Muscle layer of colon (tissue), 2 donors: Measurements from ENCODE around the gene ADSL.

ENCODE experiments used
- H3K27ac ChIP-seq: one replicate; pipeline ENCODE4 v1.7.0; 2013; ENCODE audit warnings: low read depth, mild to moderate bottlenecking, low read length, moderate library complexity
- H3K27me3 ChIP-seq, 2 donors: one replicate each; pipeline ENCODE4 v1.7.0; 2013; ENCODE audit warnings: low read length in 2 of 2, mild to moderate bottlenecking in 2 of 2; ENCODE audit not compliant: insufficient read depth in 2 of 2, control insufficient read depth in 1 of 2
- H3K36me3 ChIP-seq: one replicate; pipeline ENCODE4 v1.7.0; 2013; ENCODE audit warnings: mild to moderate bottlenecking, low read length; ENCODE audit not compliant: insufficient read depth
- H3K4me1 ChIP-seq: one replicate; pipeline ENCODE4 v1.7.0; 2013; ENCODE audit warnings: mild to moderate bottlenecking, low read length; ENCODE audit not compliant: insufficient read depth
- H3K4me3 ChIP-seq, 2 donors: one replicate each; pipeline ENCODE4 v1.7.0; 2013; ENCODE audit warnings: low read length in 2 of 2, low read depth in 1 of 2, mild to moderate bottlenecking in 1 of 2, moderate library complexity in 1 of 2
- H3K9ac ChIP-seq: one replicate; pipeline ENCODE4 v1.7.0; 2013; ENCODE audit warnings: low read length
- H3K9me3 ChIP-seq: one replicate; pipeline ENCODE4 v1.7.0; 2013; ENCODE audit warnings: mild to moderate bottlenecking, low read length
- donor health status: abdominal sarcoma.
- donor health status: Adenocarcinoma of cecum.

Gene ADSL

GRCh38 chr22:40414838-40415505 is 68.7 kb downstream of the ADSL start:
- H3K4me3 ChIP-seq = no peak overlapping the region
- H3K9ac ChIP-seq = no peak overlapping the region
- no peaks in the 10 kb centered on the region for H3K27me3 ChIP-seq
- peaks cover 56% of the 10 kb centered on the region for H3K36me3 ChIP-seq
- no peak overlapping the region for H3K27ac ChIP-seq
- no peaks in the 10 kb centered on the region for H3K4me1 ChIP-seq
- H3K9me3 ChIP-seq = no peaks in the 10 kb centered on the region

- no peaks in the 10 kb centered on the region for H3K4me1 ChIP-seq
- H3K27ac ChIP-seq = no peak overlapping the region
- H3K27me3 ChIP-seq = no peaks in the 10 kb centered on the region
- H3K4me3 ChIP-seq = no peak overlapping the region
- no peaks in the 10 kb centered on the region for H3K9me3 ChIP-seq
- H3K9ac ChIP-seq = no peak overlapping the region
- peaks cover 56% of the 10 kb centered on the region for H3K36me3 ChIP-seq
Observed at GRCh38 chr22:40415531-40416266, 69.4 kb downstream of the ADSL start.

- H3K4me1 ChIP-seq = no peaks in the 10 kb centered on the region
- peaks cover 56% of the 10 kb centered on the region for H3K36me3 ChIP-seq
- no peaks in the 10 kb centered on the region for H3K27me3 ChIP-seq
- no peak overlapping the region for H3K27ac ChIP-seq
- H3K9me3 ChIP-seq = no peaks in the 10 kb centered on the region
- H3K4me3 ChIP-seq = no peak overlapping the region
- H3K9ac ChIP-seq = no peak overlapping the region
Observed at GRCh38 chr22:40416267-40416570, 69.9 kb downstream of the ADSL start.

GRCh38 chr22:40416636-40417035 is 70.3 kb downstream of the ADSL start:
- H3K36me3 ChIP-seq = peaks cover 56% of the 10 kb centered on the region

GRCh38 chr22:40417041-40417440 is 70.7 kb downstream of the ADSL start:
- Histone ChIP-seq H3K9me3 (no peaks in the 10 kb centered on the region), H3K27ac (no peak overlapping the region), H3K4me3 (no peak overlapping the region), H3K9ac (no peak overlapping the region), H3K27me3 (no peaks in the 10 kb centered on the region), H3K4me1 (no peaks in the 10 kb centered on the region), H3K36me3 (peaks cover 59% of the 10 kb centered on the region)

More at GRCh38 chr22:40416636-40417035, 70.3 kb downstream of the ADSL start:
- H3K4me1 ChIP-seq = no peaks in the 10 kb centered on the region
- no peaks in the 10 kb centered on the region for H3K9me3 ChIP-seq
- no peaks in the 10 kb centered on the region for H3K27me3 ChIP-seq
- no peak overlapping the region for H3K4me3 ChIP-seq
- no peak overlapping the region for H3K27ac ChIP-seq
- H3K9ac ChIP-seq = no peak overlapping the region

GRCh38 chr22:40417881-40418280 is 71.6 kb downstream of the ADSL start:
- Histone ChIP-seq H3K4me1 (no peaks in the 10 kb centered on the region), H3K27ac (no peak overlapping the region), H3K4me3 (no peak overlapping the region), H3K27me3 (no peaks in the 10 kb centered on the region), H3K9me3 (no peaks in the 10 kb centered on the region), H3K9ac (no peak overlapping the region), H3K36me3 (peaks cover 61% of the 10 kb centered on the region)

- Histone ChIP-seq H3K9ac (no peak overlapping the region), H3K27me3 (no peaks in the 10 kb centered on the region), H3K4me1 (no peaks in the 10 kb centered on the region), H3K4me3 (no peak overlapping the region), H3K9me3 (no peaks in the 10 kb centered on the region), H3K27ac (no peak overlapping the region), H3K36me3 (peaks cover 68% of the 10 kb centered on the region)
Observed at GRCh38 chr22:40418366-40419201, 72.3 kb downstream of the ADSL start.

GRCh38 chr22:40419718-40420117 is 73.4 kb downstream of the ADSL start:
- H3K36me3 ChIP-seq = peaks cover 78% of the 10 kb centered on the region
- H3K27ac ChIP-seq = no peak overlapping the region
- H3K27me3 ChIP-seq = no peaks in the 10 kb centered on the region
- H3K9ac ChIP-seq = no peak overlapping the region
- H3K4me1 ChIP-seq = no peaks in the 10 kb centered on the region
- no peaks in the 10 kb centered on the region for H3K9me3 ChIP-seq
- no peak overlapping the region for H3K4me3 ChIP-seq

GRCh38 chr22:40420341-40421081 is 74.2 kb downstream of the ADSL start:
- Histone ChIP-seq H3K4me1 (no peaks in the 10 kb centered on the region), H3K27ac (no peak overlapping the region), H3K9ac (no peak overlapping the region), H3K27me3 (no peaks in the 10 kb centered on the region), H3K9me3 (no peaks in the 10 kb centered on the region), H3K4me3 (no peak overlapping the region), H3K36me3 (peaks cover 86% of the 10 kb centered on the region)

GRCh38 chr22:40421082-40421350 is 74.7 kb downstream of the ADSL start:
- Histone ChIP-seq H3K27me3 (no peaks in the 10 kb centered on the region), H3K4me3 (no peak overlapping the region), H3K9me3 (no peaks in the 10 kb centered on the region), H3K9ac (no peak overlapping the region), H3K36me3 (peaks cover 89% of the 10 kb centered on the region), H3K27ac (no peak overlapping the region), H3K4me1 (no peaks in the 10 kb centered on the region)

- Histone ChIP-seq H3K9ac (no peak overlapping the region), H3K4me1 (no peaks in the 10 kb centered on the region), H3K27ac (no peak overlapping the region), H3K4me3 (no peak overlapping the region), H3K9me3 (no peaks in the 10 kb centered on the region), H3K36me3 (peaks cover 82% of the 10 kb centered on the region), H3K27me3 (no peaks in the 10 kb centered on the region)
Observed at GRCh38 chr22:40421941-40422340, 75.6 kb downstream of the ADSL start.
